ENCODE data around the gene EID1.

The EID1 gene

GRCh38 chr15:48871542-48871941 lies 6.4 kb upstream of the EID1 start:
- H3K9me3 ChIP-seq (ENCODE audit: control insufficient read depth, insufficient read depth, low read length): no peaks in the 10 kb centered on the region
- no peaks in the 10 kb centered on the region for H3K36me3 ChIP-seq (ENCODE audit: control insufficient read depth, insufficient read depth, low read length)
- H3K27me3 ChIP-seq (ENCODE audit: control insufficient read depth, insufficient read depth, low read length): no peaks in the 10 kb centered on the region
- no peak overlapping the region for H3K4me3 ChIP-seq (ENCODE audit: low read depth, low read length)
- H3K4me1 ChIP-seq (ENCODE audit: control insufficient read depth, insufficient read depth, low read length): no peaks in the 10 kb centered on the region
- H3K9ac ChIP-seq (ENCODE audit: low read depth, low read length): no peak overlapping the region

GRCh38 chr15:48872632-48873031 lies 5.3 kb upstream of the EID1 start:
- H3K4me1 ChIP-seq (ENCODE audit: control insufficient read depth, insufficient read depth, low read length): peaks cover 3% of the 10 kb centered on the region
- no peaks in the 10 kb centered on the region for H3K36me3 ChIP-seq (ENCODE audit: control insufficient read depth, insufficient read depth, low read length)
- H3K9me3 ChIP-seq (ENCODE audit: control insufficient read depth, insufficient read depth, low read length): no peaks in the 10 kb centered on the region
- no peak overlapping the region for H3K9ac ChIP-seq (ENCODE audit: low read depth, low read length)
- no peak overlapping the region for H3K4me3 ChIP-seq (ENCODE audit: low read depth, low read length)
- no peaks in the 10 kb centered on the region for H3K27me3 ChIP-seq (ENCODE audit: control insufficient read depth, insufficient read depth, low read length)

- Histone ChIP-seq H3K4me1 (ENCODE audit: control insufficient read depth, insufficient read depth, low read length) (peaks cover 7% of the 10 kb centered on the region), H3K4me3 (ENCODE audit: low read depth, low read length) (no peak overlapping the region), H3K9ac (ENCODE audit: low read depth, low read length) (no peak overlapping the region), H3K9me3 (ENCODE audit: control insufficient read depth, insufficient read depth, low read length) (no peaks in the 10 kb centered on the region), H3K27me3 (ENCODE audit: control insufficient read depth, insufficient read depth, low read length) (no peaks in the 10 kb centered on the region), H3K36me3 (ENCODE audit: control insufficient read depth, insufficient read depth, low read length) (no peaks in the 10 kb centered on the region)
These were observed 2.5 kb upstream of the EID1 start for GRCh38 chr15:48875241-48875960.

- H3K9me3 ChIP-seq (ENCODE audit: control insufficient read depth, insufficient read depth, low read length): no peaks in the 10 kb centered on the region
- no peaks in the 10 kb centered on the region for H3K36me3 ChIP-seq (ENCODE audit: control insufficient read depth, insufficient read depth, low read length)
- H3K27me3 ChIP-seq (ENCODE audit: control insufficient read depth, insufficient read depth, low read length): no peaks in the 10 kb centered on the region
- H3K4me3 ChIP-seq (ENCODE audit: low read depth, low read length): no peak overlapping the region
- peaks cover 7% of the 10 kb centered on the region for H3K4me1 ChIP-seq (ENCODE audit: control insufficient read depth, insufficient read depth, low read length)
- H3K9ac ChIP-seq (ENCODE audit: low read depth, low read length): no peak overlapping the region
These were observed 1.9 kb upstream of the EID1 start for GRCh38 chr15:48876057-48876456.

GRCh38 chr15:48880070-48880634 lies 2.2 kb downstream of the EID1 start:
- Histone ChIP-seq H3K4me3 (ENCODE audit: low read depth, low read length) (no peak overlapping the region), H3K9me3 (ENCODE audit: control insufficient read depth, insufficient read depth, low read length) (no peaks in the 10 kb centered on the region), H3K9ac (ENCODE audit: low read depth, low read length) (no peak overlapping the region), H3K27me3 (ENCODE audit: control insufficient read depth, insufficient read depth, low read length) (no peaks in the 10 kb centered on the region), H3K4me1 (ENCODE audit: control insufficient read depth, insufficient read depth, low read length) (peaks cover 7% of the 10 kb centered on the region), H3K36me3 (ENCODE audit: control insufficient read depth, insufficient read depth, low read length) (no peaks in the 10 kb centered on the region)

GRCh38 chr15:48883699-48884098 lies 5.8 kb downstream of the EID1 start:
- Histone ChIP-seq H3K4me3 (ENCODE audit: low read depth, low read length) (no peak overlapping the region), H3K9me3 (ENCODE audit: control insufficient read depth, insufficient read depth, low read length) (no peaks in the 10 kb centered on the region), H3K9ac (ENCODE audit: low read depth, low read length) (no peak overlapping the region), H3K36me3 (ENCODE audit: control insufficient read depth, insufficient read depth, low read length) (no peaks in the 10 kb centered on the region), H3K27me3 (ENCODE audit: control insufficient read depth, insufficient read depth, low read length) (no peaks in the 10 kb centered on the region), H3K4me1 (ENCODE audit: control insufficient read depth, insufficient read depth, low read length) (peaks cover 4% of the 10 kb centered on the region)

- no peak overlapping the region for H3K9ac ChIP-seq (ENCODE audit: low read depth, low read length)
- H3K36me3 ChIP-seq (ENCODE audit: control insufficient read depth, insufficient read depth, low read length): no peaks in the 10 kb centered on the region
- H3K4me1 ChIP-seq (ENCODE audit: control insufficient read depth, insufficient read depth, low read length): no peaks in the 10 kb centered on the region
- H3K4me3 ChIP-seq (ENCODE audit: low read depth, low read length): no peak overlapping the region
- no peaks in the 10 kb centered on the region for H3K9me3 ChIP-seq (ENCODE audit: control insufficient read depth, insufficient read depth, low read length)
- no peaks in the 10 kb centered on the region for H3K27me3 ChIP-seq (ENCODE audit: control insufficient read depth, insufficient read depth, low read length)
These were observed 9.2 kb downstream of the EID1 start for GRCh38 chr15:48887144-48887543.

GRCh38 chr15:48888191-48888590 lies 10.3 kb downstream of the EID1 start:
- no peaks in the 10 kb centered on the region for H3K27me3 ChIP-seq (ENCODE audit: control insufficient read depth, insufficient read depth, low read length)
- H3K4me3 ChIP-seq (ENCODE audit: low read depth, low read length): no peak overlapping the region
- no peaks in the 10 kb centered on the region for H3K36me3 ChIP-seq (ENCODE audit: control insufficient read depth, insufficient read depth, low read length)
- no peak overlapping the region for H3K9ac ChIP-seq (ENCODE audit: low read depth, low read length)
- H3K9me3 ChIP-seq (ENCODE audit: control insufficient read depth, insufficient read depth, low read length): no peaks in the 10 kb centered on the region
- no peaks in the 10 kb centered on the region for H3K4me1 ChIP-seq (ENCODE audit: control insufficient read depth, insufficient read depth, low read length)

- Histone ChIP-seq H3K9me3 (ENCODE audit: control insufficient read depth, insufficient read depth, low read length) (no peaks in the 10 kb centered on the region), H3K36me3 (ENCODE audit: control insufficient read depth, insufficient read depth, low read length) (no peaks in the 10 kb centered on the region), H3K9ac (ENCODE audit: low read depth, low read length) (no peak overlapping the region), H3K27me3 (ENCODE audit: control insufficient read depth, insufficient read depth, low read length) (no peaks in the 10 kb centered on the region), H3K4me3 (ENCODE audit: low read depth, low read length) (no peak overlapping the region), H3K4me1 (ENCODE audit: control insufficient read depth, insufficient read depth, low read length) (no peaks in the 10 kb centered on the region)
These were observed 10.9 kb downstream of the EID1 start for GRCh38 chr15:48888836-48889235.

GRCh38 chr15:48889925-48890324 lies 12.0 kb downstream of the EID1 start:
- H3K9ac ChIP-seq (ENCODE audit: low read depth, low read length): no peak overlapping the region
- H3K36me3 ChIP-seq (ENCODE audit: control insufficient read depth, insufficient read depth, low read length): no peaks in the 10 kb centered on the region
- no peaks in the 10 kb centered on the region for H3K9me3 ChIP-seq (ENCODE audit: control insufficient read depth, insufficient read depth, low read length)
- no peaks in the 10 kb centered on the region for H3K4me1 ChIP-seq (ENCODE audit: control insufficient read depth, insufficient read depth, low read length)
- H3K27me3 ChIP-seq (ENCODE audit: control insufficient read depth, insufficient read depth, low read length): no peaks in the 10 kb centered on the region
- H3K4me3 ChIP-seq (ENCODE audit: low read depth, low read length): no peak overlapping the region

GRCh38 chr15:48890375-48890972 lies 12.5 kb downstream of the EID1 start:
- Histone ChIP-seq H3K4me1 (ENCODE audit: control insufficient read depth, insufficient read depth, low read length) (no peaks in the 10 kb centered on the region), H3K9ac (ENCODE audit: low read depth, low read length) (no peak overlapping the region), H3K27me3 (ENCODE audit: control insufficient read depth, insufficient read depth, low read length) (no peaks in the 10 kb centered on the region), H3K9me3 (ENCODE audit: control insufficient read depth, insufficient read depth, low read length) (no peaks in the 10 kb centered on the region), H3K4me3 (ENCODE audit: low read depth, low read length) (no peak overlapping the region), H3K36me3 (ENCODE audit: control insufficient read depth, insufficient read depth, low read length) (no peaks in the 10 kb centered on the region)

- no peaks in the 10 kb centered on the region for H3K27me3 ChIP-seq (ENCODE audit: control insufficient read depth, insufficient read depth, low read length)
- no peaks in the 10 kb centered on the region for H3K4me1 ChIP-seq (ENCODE audit: control insufficient read depth, insufficient read depth, low read length)
- H3K4me3 ChIP-seq (ENCODE audit: low read depth, low read length): no peak overlapping the region
- no peak overlapping the region for H3K9ac ChIP-seq (ENCODE audit: low read depth, low read length)
- no peaks in the 10 kb centered on the region for H3K36me3 ChIP-seq (ENCODE audit: control insufficient read depth, insufficient read depth, low read length)
- no peaks in the 10 kb centered on the region for H3K9me3 ChIP-seq (ENCODE audit: control insufficient read depth, insufficient read depth, low read length)
These were observed 13.4 kb downstream of the EID1 start for GRCh38 chr15:48891232-48891765.
